HEK293T (cell line): Measurements from ENCODE around the gene RTKN.

Experiments used
- ARNT ChIP-seq: fragments of 450-650 bp; IDR thresholded peaks from 2 replicates; pipeline ENCODE4 v1.6.1; 2017; ENCODE audit warnings: mild to moderate bottlenecking
- BHLHE40 ChIP-seq: fragments of 450-650 bp; IDR thresholded peaks from 2 replicates; pipeline ENCODE4 v1.6.1; 2016; ENCODE audit warnings: mild to moderate bottlenecking, moderate library complexity, borderline replicate concordance
- ELF4 ChIP-seq: fragments of 450-650 bp; IDR thresholded peaks from 2 replicates; pipeline ENCODE4 v1.6.1; 2017; ENCODE audit warnings: antibody characterized with exemption
- FOXA1 ChIP-seq: fragments of 450-650 bp; IDR thresholded peaks from 2 replicates; pipeline ENCODE4 v1.6.1; 2016; ENCODE audit warnings: mild to moderate bottlenecking
- FOXK2 ChIP-seq: fragments of 450-650 bp; IDR thresholded peaks from 2 replicates; pipeline ENCODE4 v1.6.1; 2016; ENCODE audit warnings: mild to moderate bottlenecking
- FOXM1 ChIP-seq: fragments of 450-650 bp; IDR thresholded peaks from 2 replicates; pipeline ENCODE4 v1.6.1; 2017; ENCODE audit warnings: mild to moderate bottlenecking, borderline replicate concordance
- L3MBTL2 ChIP-seq: fragments of 450-650 bp; conservative IDR thresholded peaks from 2 replicates; pipeline ENCODE4 v1.6.1; 2016; ENCODE audit warnings: mild to moderate bottlenecking
- SP1 ChIP-seq: fragments of 450-650 bp; IDR thresholded peaks from 2 replicates; pipeline ENCODE4 v1.6.1; 2017
- SUZ12 ChIP-seq: fragments of 450-650 bp; IDR thresholded peaks from 2 replicates; pipeline ENCODE4 v1.6.1; 2016; ENCODE audit warnings: mild to moderate bottlenecking
- TARDBP ChIP-seq: fragments of 450-650 bp; IDR thresholded peaks from 2 replicates; pipeline ENCODE4 v1.6.1; 2016
- ZNF384 ChIP-seq: fragments of 450-650 bp; IDR thresholded peaks from 2 replicates; pipeline ENCODE4 v1.6.1; 2016
- TF ChIP-seq, protein P1 (sequence below): fragments of 450-650 bp; IDR thresholded peaks from 2 replicates; pipeline ENCODE4 v1.6.1; 2016

- TF ChIP-seq ELF4 (no peak), FOXA1 (no peak), BHLHE40 (no peak), ARNT (no peak), FOXM1 (no peak), FOXK2 (no peak), SUZ12 (no peak), L3MBTL2 (no peak), TARDBP (no peak), ZNF384 (no peak), SP1 (no peak)
- TF ChIP-seq, protein P1, sequence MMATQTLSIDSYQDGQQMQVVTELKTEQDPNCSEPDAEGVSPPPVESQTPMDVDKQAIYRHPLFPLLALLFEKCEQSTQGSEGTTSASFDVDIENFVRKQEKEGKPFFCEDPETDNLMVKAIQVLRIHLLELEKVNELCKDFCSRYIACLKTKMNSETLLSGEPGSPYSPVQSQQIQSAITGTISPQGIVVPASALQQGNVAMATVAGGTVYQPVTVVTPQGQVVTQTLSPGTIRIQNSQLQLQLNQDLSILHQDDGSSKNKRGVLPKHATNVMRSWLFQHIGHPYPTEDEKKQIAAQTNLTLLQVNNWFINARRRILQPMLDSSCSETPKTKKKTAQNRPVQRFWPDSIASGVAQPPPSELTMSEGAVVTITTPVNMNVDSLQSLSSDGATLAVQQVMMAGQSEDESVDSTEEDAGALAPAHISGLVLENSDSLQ = no peak
These were observed 21.7 kb downstream of the RTKN start for GRCh38 chr2:74420006-74420405.
